Astrocyte (in vitro differentiated cells and primary cell): ENCODE results near the gene HNRNPUL1. TPM values are rescaled to one million over a fixed set of nuclear protein-coding genes. Genes with fewer than 3 reads are reported as not detected.

Experiments
- DNase-seq: peaks from one replicate; pipeline ENCODE4 v3.0.0-alpha.2; 2010; ENCODE audit warnings: low read depth
- FAIRE-seq: peaks from 2 replicates; lab custom pipeline; 2011; peaks lifted over from hg19 to GRCh38; lab: Jason Lieb, UNC
- H2AFZ ChIP-seq: 2 replicates; pipeline ENCODE4 v1.6.0; 2012; ENCODE audit warnings: low read depth, low read length, inconsistent platforms
- H3K27ac ChIP-seq: 2 replicates; pipeline ENCODE4 v1.5.1; 2011; ENCODE audit warnings: low read depth, low read length, inconsistent platforms
- H3K27me3 ChIP-seq: 2 replicates; pipeline ENCODE4 v1.6.0; 2011; ENCODE audit warnings: low read length, inconsistent platforms; ENCODE audit not compliant: insufficient read depth
- H3K36me3 ChIP-seq: 2 replicates; pipeline ENCODE4 v1.5.1; 2011; ENCODE audit warnings: low read length, inconsistent platforms; ENCODE audit not compliant: insufficient read depth
- H3K4me1 ChIP-seq: 2 replicates; pipeline ENCODE4 v1.5.1; 2011; ENCODE audit warnings: low read length, inconsistent platforms; ENCODE audit not compliant: insufficient read depth
- H3K4me2 ChIP-seq: 2 replicates; pipeline ENCODE4 v1.6.0; 2012; ENCODE audit warnings: low read length, inconsistent platforms
- H3K4me3 ChIP-seq: 2 replicates; pipeline ENCODE4 v1.5.1; 2011; ENCODE audit warnings: low read depth, mild to moderate bottlenecking, low read length, inconsistent platforms; ENCODE audit not compliant: insufficient read depth
- H3K79me2 ChIP-seq: 2 replicates; pipeline ENCODE4 v1.6.0; 2012; ENCODE audit warnings: mild to moderate bottlenecking, low read length, inconsistent platforms; ENCODE audit not compliant: insufficient read depth
- H3K9ac ChIP-seq: 2 replicates; pipeline ENCODE4 v1.6.0; 2012; ENCODE audit warnings: mild to moderate bottlenecking, low read length, inconsistent platforms
- H3K9me3 ChIP-seq: 2 replicates; pipeline ENCODE4 v1.5.1; 2012; ENCODE audit warnings: low read depth, mild to moderate bottlenecking, low read length, inconsistent platforms; ENCODE audit not compliant: insufficient read depth
- H4K20me1 ChIP-seq: 2 replicates; pipeline ENCODE4 v1.6.0; 2012; ENCODE audit warnings: low read length, inconsistent platforms; ENCODE audit not compliant: insufficient read depth
- H3K27ac Mint-ChIP-seq: one replicate; pipeline ENCODE4 v1.8.0; 2021; ENCODE audit warnings: mild to moderate bottlenecking, mixed read lengths; ENCODE audit not compliant: unreplicated experiment
- H3K27me3 Mint-ChIP-seq: one replicate; pipeline ENCODE4 v1.8.0; 2021; ENCODE audit warnings: low read depth, mixed read lengths; ENCODE audit not compliant: unreplicated experiment
- H3K36me3 Mint-ChIP-seq: one replicate; pipeline ENCODE4 v1.8.0; 2021; ENCODE audit warnings: low read depth, mixed read lengths; ENCODE audit not compliant: unreplicated experiment
- H3K4me1 Mint-ChIP-seq: one replicate; pipeline ENCODE4 v1.8.0; 2021; ENCODE audit warnings: low read depth, mixed read lengths; ENCODE audit not compliant: unreplicated experiment
- H3K4me3 Mint-ChIP-seq: one replicate; pipeline ENCODE4 v1.8.0; 2021; ENCODE audit warnings: mild to moderate bottlenecking, moderate library complexity, mixed read lengths; ENCODE audit not compliant: unreplicated experiment
- H3K9me3 Mint-ChIP-seq: one replicate; pipeline ENCODE4 v1.8.0; 2021; ENCODE audit warnings: mild to moderate bottlenecking, mixed read lengths; ENCODE audit not compliant: unreplicated experiment
- EZH2 ChIP-seq: IDR thresholded peaks from 2 replicates; pipeline ENCODE4 v1.6.1; 2012; ENCODE audit warnings: mild to moderate bottlenecking, low read length, inconsistent platforms; ENCODE audit not compliant: insufficient read depth
- total RNA-seq: library from RNA; stranded (reverse); gene quantifications from 2 replicates; pipeline ENCODE4 v1.2.1, GENCODE V29; 2021
- TF ChIP-seq, protein P1 (sequence below): IDR thresholded peaks from 2 replicates; pipeline ENCODE4 v1.5.1; 2011; ENCODE audit warnings: low read depth, mild to moderate bottlenecking, inconsistent platforms, low read length, moderate library complexity; ENCODE audit not compliant: insufficient read depth

HNRNPUL1 gene
- total RNA-seq, 1 donor from 2014 or later = 174 TPM

DNA sequence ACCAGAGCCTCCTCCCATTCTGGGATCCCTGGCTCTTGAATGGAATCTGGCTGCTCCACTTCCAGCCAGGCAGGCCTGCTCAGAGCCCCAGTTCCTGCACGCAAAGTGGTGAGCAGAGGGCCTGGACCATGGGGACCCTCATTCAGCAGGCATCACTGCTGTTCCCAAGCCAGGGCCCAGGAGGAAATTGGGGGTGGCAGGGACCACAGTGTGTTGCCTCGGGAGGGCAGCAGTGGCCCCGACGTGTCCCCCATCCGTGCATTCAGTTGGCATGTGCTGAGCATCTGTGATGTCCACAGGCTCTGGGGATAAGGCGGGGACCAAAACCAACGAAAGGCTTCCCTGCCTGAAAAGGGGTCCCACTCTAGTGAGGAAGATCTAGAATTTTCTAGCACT, 57.0 kb downstream of the HNRNPUL1 start:
- Histone ChIP-seq H3K9me3 (no peaks in the 10 kb centered on the region), H3K4me1 (peaks cover 55% of the 10 kb centered on the region), H3K4me2 (peak overlapping the region; percentile 80), H3K9ac (peak overlapping the region; percentile 92), H3K36me3 (peaks cover 23% of the 10 kb centered on the region), H3K27me3 (no peaks in the 10 kb centered on the region), H2AFZ (no peak overlapping the region), H4K20me1 (peaks cover 42% of the 10 kb centered on the region), H3K27ac (peak overlapping the region; percentile 100), H3K4me3 (no peak overlapping the region), H3K79me2 (peaks cover 8% of the 10 kb centered on the region)
- Mint-ChIP-seq H3K27me3 (no peaks in the 10 kb centered on the region), H3K27ac (peak overlapping the region; percentile 99), H3K4me3 (no peak overlapping the region), H3K9me3 (no peaks in the 10 kb centered on the region), H3K4me1 (peaks cover 45% of the 10 kb centered on the region), H3K36me3 (peaks cover 19% of the 10 kb centered on the region)
- FAIRE-seq = no peak
- no peak for DNase-seq
- TF ChIP-seq EZH2 = no peak
- TF ChIP-seq, protein P1, sequence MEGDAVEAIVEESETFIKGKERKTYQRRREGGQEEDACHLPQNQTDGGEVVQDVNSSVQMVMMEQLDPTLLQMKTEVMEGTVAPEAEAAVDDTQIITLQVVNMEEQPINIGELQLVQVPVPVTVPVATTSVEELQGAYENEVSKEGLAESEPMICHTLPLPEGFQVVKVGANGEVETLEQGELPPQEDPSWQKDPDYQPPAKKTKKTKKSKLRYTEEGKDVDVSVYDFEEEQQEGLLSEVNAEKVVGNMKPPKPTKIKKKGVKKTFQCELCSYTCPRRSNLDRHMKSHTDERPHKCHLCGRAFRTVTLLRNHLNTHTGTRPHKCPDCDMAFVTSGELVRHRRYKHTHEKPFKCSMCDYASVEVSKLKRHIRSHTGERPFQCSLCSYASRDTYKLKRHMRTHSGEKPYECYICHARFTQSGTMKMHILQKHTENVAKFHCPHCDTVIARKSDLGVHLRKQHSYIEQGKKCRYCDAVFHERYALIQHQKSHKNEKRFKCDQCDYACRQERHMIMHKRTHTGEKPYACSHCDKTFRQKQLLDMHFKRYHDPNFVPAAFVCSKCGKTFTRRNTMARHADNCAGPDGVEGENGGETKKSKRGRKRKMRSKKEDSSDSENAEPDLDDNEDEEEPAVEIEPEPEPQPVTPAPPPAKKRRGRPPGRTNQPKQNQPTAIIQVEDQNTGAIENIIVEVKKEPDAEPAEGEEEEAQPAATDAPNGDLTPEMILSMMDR = no peak

DNA sequence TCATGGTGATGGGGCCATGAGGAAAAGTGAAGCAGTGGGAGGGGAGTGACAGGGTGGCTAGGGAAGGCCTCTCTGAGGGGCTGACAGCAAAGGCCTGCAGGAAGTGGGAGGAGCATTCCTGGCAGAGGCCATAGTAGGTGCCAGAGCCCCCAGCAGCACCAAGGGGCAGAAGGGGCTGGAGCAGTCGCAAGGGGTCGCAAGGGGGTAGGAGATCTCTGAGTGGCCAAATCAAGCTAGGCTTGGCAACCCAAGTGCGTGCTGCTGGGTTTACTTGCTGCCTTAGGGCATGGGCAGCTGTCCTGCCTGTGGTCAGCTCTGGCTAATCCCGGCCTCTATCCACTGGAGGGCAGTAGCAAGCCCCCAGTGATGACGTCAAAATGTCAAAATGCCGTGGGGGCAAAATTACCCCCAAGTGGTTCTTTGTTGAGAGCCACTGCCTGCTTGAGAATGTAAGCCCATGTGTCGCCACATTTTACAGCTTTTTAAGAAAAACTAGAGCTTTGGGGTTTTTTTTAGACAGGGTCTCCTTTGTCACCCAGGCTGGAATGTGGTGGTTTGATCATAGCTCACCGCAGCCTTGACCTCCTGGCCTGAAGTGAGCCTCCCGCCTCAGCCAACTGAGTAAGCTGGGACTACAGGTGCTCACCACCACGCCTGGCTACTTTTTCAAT, 57.6 kb downstream of the HNRNPUL1 start:
- Histone ChIP-seq H3K36me3 (peaks cover 20% of the 10 kb centered on the region), H3K4me2 (peak overlapping the region; percentile 80), H3K4me3 (no peak overlapping the region), H4K20me1 (peaks cover 37% of the 10 kb centered on the region), H3K4me1 (peaks cover 60% of the 10 kb centered on the region), H3K27me3 (no peaks in the 10 kb centered on the region), H2AFZ (no peak overlapping the region), H3K27ac (peak overlapping the region; percentile 100), H3K79me2 (peaks cover 3% of the 10 kb centered on the region), H3K9ac (peak overlapping the region; percentile 92), H3K9me3 (no peaks in the 10 kb centered on the region)
- no peaks in the 10 kb centered on the region for H3K9me3 Mint-ChIP-seq
- H3K27ac Mint-ChIP-seq = peak overlapping the region; percentile 99
- peaks cover 49% of the 10 kb centered on the region for H3K4me1 Mint-ChIP-seq
- DNase-seq (peak; percentile 80), FAIRE-seq (peak; percentile 63)
- no peaks in the 10 kb centered on the region for H3K27me3 Mint-ChIP-seq
- TF ChIP-seq EZH2 = no peak
- TF ChIP-seq, protein P1 = peak; percentile 70
- peak overlapping the region; percentile 68 for H3K4me3 Mint-ChIP-seq
- peaks cover 19% of the 10 kb centered on the region for H3K36me3 Mint-ChIP-seq

DNA sequence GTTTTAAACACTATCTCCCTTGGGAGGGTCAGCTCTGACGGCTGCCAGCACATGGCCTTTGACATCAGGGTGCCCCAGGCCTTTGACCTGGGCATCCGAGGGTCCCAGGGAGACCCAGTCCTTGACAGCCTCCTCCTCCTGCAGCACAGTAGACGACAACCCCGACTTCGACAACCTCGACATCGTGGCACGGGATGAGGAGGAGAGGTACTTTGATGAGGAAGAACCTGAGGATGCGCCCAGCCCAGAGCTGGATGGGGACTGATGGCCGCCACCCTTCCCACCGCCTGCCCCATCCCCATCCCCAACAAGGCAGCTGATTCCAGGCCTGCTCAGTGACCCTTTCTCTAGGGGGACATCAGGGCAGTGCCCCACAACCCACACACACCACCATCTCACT, 58.3 kb downstream of the HNRNPUL1 start:
- H3K27me3 ChIP-seq = no peaks in the 10 kb centered on the region
- peak overlapping the region; percentile 80 for H3K4me2 ChIP-seq
- peaks cover 31% of the 10 kb centered on the region for H4K20me1 ChIP-seq
- H3K36me3 ChIP-seq = peaks cover 14% of the 10 kb centered on the region
- H3K79me2 ChIP-seq = peaks cover 9% of the 10 kb centered on the region
- peak overlapping the region; percentile 75 for H3K4me3 Mint-ChIP-seq
- TF ChIP-seq EZH2 = no peak
- no peaks in the 10 kb centered on the region for H3K9me3 ChIP-seq
- FAIRE-seq (no peak), DNase-seq (no peak)
- H3K27ac ChIP-seq = peak overlapping the region; percentile 100
- no peaks in the 10 kb centered on the region for H3K9me3 Mint-ChIP-seq
- peak overlapping the region; percentile 99 for H3K27ac Mint-ChIP-seq
- peak overlapping the region; percentile 17 for H3K4me3 ChIP-seq
- H3K4me1 Mint-ChIP-seq = peaks cover 54% of the 10 kb centered on the region
- H3K27me3 Mint-ChIP-seq = no peaks in the 10 kb centered on the region
- H3K4me1 ChIP-seq = peaks cover 67% of the 10 kb centered on the region
- peak overlapping the region; percentile 92 for H3K9ac ChIP-seq
- peaks cover 12% of the 10 kb centered on the region for H3K36me3 Mint-ChIP-seq
- H2AFZ ChIP-seq = no peak overlapping the region
